H1 (cell line): ENCODE data around the gene LRRC23. TPM values are rescaled to one million over a fixed set of nuclear protein-coding genes. Genes with fewer than 3 reads are reported as not detected.
A peak's percentile ranks its signal among the peaks of the same experiment; 100 is the strongest.

Experiments used
- ASH2L ChIP-seq: fragments of 200-600, 300-600 bp; sonication (generic); IDR thresholded peaks from one replicate; pipeline ENCODE4 v1.7.1; 2017; ENCODE audit warnings: low read length
- BCL11A ChIP-seq, 2 experiments: IDR thresholded peaks; one replicate each; pipeline ENCODE4 v1.6.1; 2011; ENCODE audit warnings: low read depth in 2 of 2, low read length in 2 of 2, mild to moderate bottlenecking in 2 of 2
- CBX8 ChIP-seq: fragments of 300-800, 300-1000 bp; sonication (generic); IDR thresholded peaks from 2 replicates; pipeline ENCODE4 v1.7.1; 2016; ENCODE audit warnings: low read depth, low read length, borderline replicate concordance
- CHD1 ChIP-seq: IDR thresholded peaks from 2 replicates; pipeline ENCODE4 v1.6.1; 2012; ENCODE audit warnings: low read depth, low read length, improper control_type of control experiment
- CHD2 ChIP-seq: IDR thresholded peaks from 2 replicates; pipeline ENCODE4 v1.6.1; 2012; ENCODE audit warnings: low read length, improper control_type of control experiment
- EP300 ChIP-seq, 2 experiments: IDR thresholded peaks; 1 replicate in 1 of 2; 2 replicates in 1 of 2; pipeline ENCODE4 v1.6.1; 2011 to 2012; ENCODE audit warnings: low read depth in 2 of 2, low read length in 2 of 2, mild to moderate bottlenecking in 2 of 2, borderline replicate concordance in 1 of 2, inconsistent platforms in 1 of 2, moderate library complexity in 1 of 2
- GABPA ChIP-seq: IDR thresholded peaks from 2 replicates; pipeline ENCODE4 v1.6.1; 2011; ENCODE audit warnings: mild to moderate bottlenecking, low read length, moderate library complexity, borderline replicate concordance; ENCODE audit not compliant: insufficient read depth
- KDM1A ChIP-seq: fragments of 200-600, 300-600 bp; sonication (generic); IDR thresholded peaks from 2 replicates; pipeline ENCODE4 v1.7.1; 2016; ENCODE audit warnings: mild to moderate bottlenecking, low read length, borderline replicate concordance
- KDM5A ChIP-seq: fragments of 200-600 bp; IDR thresholded peaks from 2 replicates; pipeline ENCODE4 v1.7.1; 2012; ENCODE audit warnings: mild to moderate bottlenecking, low read length, inconsistent platforms, mixed read lengths
- PHF8 ChIP-seq: fragments of 200-600 bp; sonication (generic); conservative IDR thresholded peaks from 2 replicates; pipeline ENCODE4 v1.7.1; 2012; ENCODE audit warnings: low read depth, mild to moderate bottlenecking, inconsistent platforms, low read length, moderate library complexity
- RAD21 ChIP-seq, 2 experiments: IDR thresholded peaks in 1 of 2; conservative IDR thresholded peaks in 1 of 2; 2 replicates each; pipeline ENCODE4 v1.6.1; 2011; ENCODE audit warnings: low read depth in 2 of 2, low read length in 2 of 2, improper control_type of control experiment in 1 of 2, inconsistent platforms in 1 of 2, mild to moderate bottlenecking in 1 of 2, moderate library complexity in 1 of 2
- SIX5 ChIP-seq: IDR thresholded peaks from 2 replicates; pipeline ENCODE4 v1.6.1; 2011; ENCODE audit warnings: mild to moderate bottlenecking, low read depth, low read length
- SP1 ChIP-seq: IDR thresholded peaks from 2 replicates; pipeline ENCODE4 v1.6.1; 2011; ENCODE audit warnings: low read depth, low read length
- SP4 ChIP-seq: IDR thresholded peaks from 2 replicates; pipeline ENCODE4 v1.6.1; 2012; ENCODE audit warnings: low read length, inconsistent platforms
- SRF ChIP-seq: IDR thresholded peaks from 2 replicates; pipeline ENCODE4 v1.6.1; 2011; ENCODE audit warnings: mild to moderate bottlenecking, low read depth, low read length, moderate library complexity
- USF2 ChIP-seq: IDR thresholded peaks from 2 replicates; pipeline ENCODE4 v1.6.1; 2011; ENCODE audit warnings: low read length, improper control_type of control experiment
- YY1 ChIP-seq: IDR thresholded peaks from 2 replicates; pipeline ENCODE4 v1.6.1; 2011; ENCODE audit warnings: low read depth, mild to moderate bottlenecking, low read length
- ZNF274 ChIP-seq: IDR thresholded peaks from 2 replicates; pipeline ENCODE4 v1.7.0; 2012; ENCODE audit warnings: low read length, borderline replicate concordance; ENCODE audit errors: extremely low read depth
- polyA plus RNA-seq, 7 experiments: library from polyadenylated mRNA; depleted of rRNA in 3 of 7; stranded (reverse) in 5 of 7; unstranded in 2 of 7; fragments of >200 nt in 5 of 7; fragments of 200-250 nt in 2 of 7; gene quantifications; 1 replicate in 5 of 7; 2 replicates in 1 of 7; 4 replicates in 1 of 7; pipeline versions ENCODE4 v1.2.1 to v1.2.3, GENCODE V29; 2011 to 2013; ENCODE audit warnings: missing spikeins in 2 of 7, mixed read lengths in 2 of 7
- total RNA-seq: library from RNA; stranded (reverse); fragmentation: NEBNext Ultra II Directional; extraction: Animal tissue kit (Norgen Biotek cat#: 25700); gene quantifications from 2 replicates; pipeline ENCODE4 v1.2.1, GENCODE V29; 2021
- TF ChIP-seq, protein P1 (sequence below): IDR thresholded peaks from 2 replicates; pipeline ENCODE4 v1.6.1; 2012; ENCODE audit warnings: low read length, inconsistent platforms
- TF ChIP-seq, protein P2 (sequence below): IDR thresholded peaks from 2 replicates; pipeline ENCODE4 v1.6.1; 2012; ENCODE audit warnings: inconsistent platforms

The LRRC23 gene
- total and polyA plus RNA-seq, 2 of the 8 experiments (the other 6 are each of a cell fraction or from before 2014, with no cell fraction given) = 2.5 to 3.6 TPM

GRCh38 chr12:6867413-6868210 is 37.0 kb upstream of the LRRC23 start, which contains the start of gene TPI1 (continued):
- TF ChIP-seq, protein P1, sequence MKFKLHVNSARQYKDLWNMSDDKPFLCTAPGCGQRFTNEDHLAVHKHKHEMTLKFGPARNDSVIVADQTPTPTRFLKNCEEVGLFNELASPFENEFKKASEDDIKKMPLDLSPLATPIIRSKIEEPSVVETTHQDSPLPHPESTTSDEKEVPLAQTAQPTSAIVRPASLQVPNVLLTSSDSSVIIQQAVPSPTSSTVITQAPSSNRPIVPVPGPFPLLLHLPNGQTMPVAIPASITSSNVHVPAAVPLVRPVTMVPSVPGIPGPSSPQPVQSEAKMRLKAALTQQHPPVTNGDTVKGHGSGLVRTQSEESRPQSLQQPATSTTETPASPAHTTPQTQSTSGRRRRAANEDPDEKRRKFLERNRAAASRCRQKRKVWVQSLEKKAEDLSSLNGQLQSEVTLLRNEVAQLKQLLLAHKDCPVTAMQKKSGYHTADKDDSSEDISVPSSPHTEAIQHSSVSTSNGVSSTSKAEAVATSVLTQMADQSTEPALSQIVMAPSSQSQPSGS = no peak
- no peak for TF ChIP-seq KDM5A
- TF ChIP-seq ASH2L = peak; percentile 40
- no peak for TF ChIP-seq SIX5
- peak; percentile 94 for TF ChIP-seq PHF8
- no peak for TF ChIP-seq KDM1A
- peak; percentile 47; the same call in 1 of the 2 replicates for TF ChIP-seq SP1
- TF ChIP-seq USF2 = no peak
- no peak; the same call in 1 of the 2 replicates for TF ChIP-seq SP4
- no peak for TF ChIP-seq EP300 (IDR thresholded peaks at IDR 0.05; ENCODE audit: borderline replicate concordance in 1 of 2, low read depth in 2 of 2, low read length in 2 of 2)
- no peak for TF ChIP-seq BCL11A (IDR thresholded peaks at IDR 0.05; ENCODE audit: low read depth in 2 of 2, low read length in 2 of 2)
- TF ChIP-seq CHD2 = no peak
- no peak for TF ChIP-seq CBX8
- TF ChIP-seq RAD21 (IDR thresholded peaks at IDR 0.05 in 1 of 2, conservative IDR thresholded peaks at IDR 0.05 in 1 of 2; ENCODE audit: low read depth in 2 of 2, low read length in 2 of 2) = no peak
- TF ChIP-seq GABPA = no peak
- no peak for TF ChIP-seq SRF
- TF ChIP-seq YY1 = peak; percentile 67; the same call in 1 of the 2 replicates
- TF ChIP-seq ZNF274 = no peak
- TF ChIP-seq CHD1 = no peak
- TF ChIP-seq, protein P2, sequence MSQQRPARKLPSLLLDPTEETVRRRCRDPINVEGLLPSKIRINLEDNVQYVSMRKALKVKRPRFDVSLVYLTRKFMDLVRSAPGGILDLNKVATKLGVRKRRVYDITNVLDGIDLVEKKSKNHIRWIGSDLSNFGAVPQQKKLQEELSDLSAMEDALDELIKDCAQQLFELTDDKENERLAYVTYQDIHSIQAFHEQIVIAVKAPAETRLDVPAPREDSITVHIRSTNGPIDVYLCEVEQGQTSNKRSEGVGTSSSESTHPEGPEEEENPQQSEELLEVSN = peak; percentile 43; the same call in 1 of the 2 replicates
